GM23338 (cell line): ENCODE results near the gene DHRS13. TPM values are rescaled to one million over a fixed set of nuclear protein-coding genes. Genes with fewer than 3 reads are reported as not detected.

Source experiments
- ATAC-seq: fragments of 200-7000 bp; cut with Tn5 transposase; 3 replicates; pipeline ENCODE4 v1.9.1; 2020
- DNase-seq: peaks from one replicate; pipeline ENCODE4 v3.0.0-alpha.2; 2015; ENCODE audit warnings: low spot score
- H2AFZ ChIP-seq: fragments of 200-600 bp; sonication (generic); 2 replicates; pipeline ENCODE4 v1.8.0; 2016; ENCODE audit warnings: antibody characterized with exemption, mild to moderate bottlenecking, moderate library complexity
- H3F3A ChIP-seq: fragments of 200-600 bp; sonication (generic); replicated peaks from 2 replicates; pipeline ENCODE4 v1.8.0; 2017; ENCODE audit warnings: antibody characterized with exemption, mixed run types, low read depth
- H3K27ac ChIP-seq: fragments of 200-600 bp; sonication (generic); 2 replicates; pipeline ENCODE4 v1.6.1; 2016; ENCODE audit warnings: low read depth
- H3K27me3 ChIP-seq: fragments of 200-600 bp; sonication (generic); 2 replicates; pipeline ENCODE4 v1.8.0; 2016; ENCODE audit warnings: mild to moderate bottlenecking, mixed run types, moderate library complexity; ENCODE audit not compliant: insufficient read depth
- H3K36me3 ChIP-seq: fragments of 200-600 bp; sonication (generic); 2 replicates; pipeline ENCODE4 v1.8.0; 2016; ENCODE audit warnings: mild to moderate bottlenecking; ENCODE audit not compliant: insufficient read depth
- H3K4me1 ChIP-seq: fragments of 200-600 bp; sonication (generic); 2 replicates; pipeline ENCODE4 v1.8.0; 2016; ENCODE audit warnings: mild to moderate bottlenecking, moderate library complexity; ENCODE audit not compliant: insufficient read depth
- H3K4me2 ChIP-seq: fragments of 200-600 bp; sonication (generic); 2 replicates; pipeline ENCODE4 v1.7.1; 2017; ENCODE audit warnings: mixed run types
- H3K4me3 ChIP-seq: fragments of 200-600 bp; sonication (generic); 2 replicates; pipeline ENCODE4 v1.6.1; 2016; ENCODE audit warnings: mixed run types
- H3K79me2 ChIP-seq: fragments of 200-600 bp; sonication (generic); replicated peaks from 2 replicates; pipeline ENCODE4 v1.8.0; 2017; ENCODE audit warnings: mild to moderate bottlenecking; ENCODE audit not compliant: insufficient read depth
- H3K9me2 ChIP-seq: fragments of 200-600 bp; sonication (generic); 2 replicates; pipeline ENCODE4 v1.8.0; 2017; ENCODE audit not compliant: insufficient read depth
- H4K20me1 ChIP-seq: fragments of 200-600 bp; sonication (generic); replicated peaks from 2 replicates; pipeline ENCODE4 v1.8.0; 2017; ENCODE audit warnings: mild to moderate bottlenecking; ENCODE audit not compliant: insufficient read depth
- H3K27ac Mint-ChIP-seq: 2 replicates; pipeline ENCODE4 v1.8.0; 2020; ENCODE audit warnings: inconsistent platforms, mild to moderate bottlenecking, moderate library complexity, mixed read lengths
- H3K27me3 Mint-ChIP-seq: 3 replicates; pipeline ENCODE4 v1.8.0; 2022; ENCODE audit warnings: low read depth, mild to moderate bottlenecking, moderate library complexity, mixed read lengths, inconsistent platforms; ENCODE audit not compliant: insufficient read depth, poor library complexity
- H3K36me3 Mint-ChIP-seq: 3 replicates; pipeline ENCODE4 v1.8.0; 2021; ENCODE audit warnings: low read depth, mild to moderate bottlenecking, inconsistent platforms, moderate library complexity, mixed read lengths
- H3K4me1 Mint-ChIP-seq: 3 replicates; pipeline ENCODE4 v1.8.0; 2020; ENCODE audit warnings: mild to moderate bottlenecking, inconsistent platforms, mixed read lengths
- H3K4me3 Mint-ChIP-seq: 3 replicates; pipeline ENCODE4 v1.8.0; 2021; ENCODE audit warnings: moderate library complexity, mild to moderate bottlenecking, inconsistent platforms, mixed read lengths
- H3K9me3 Mint-ChIP-seq: 3 replicates; pipeline ENCODE4 v1.8.0; 2020; ENCODE audit warnings: moderate library complexity, mild to moderate bottlenecking, inconsistent platforms, mixed read lengths
- CREB1 ChIP-seq: fragments of 250-450 bp; sonication (Bioruptor Pico); IDR thresholded peaks from 2 replicates; pipeline ENCODE4 v1.5.0; 2020; ENCODE audit warnings: low read depth, mild to moderate bottlenecking, moderate library complexity
- JUNB ChIP-seq: IDR thresholded peaks from one replicate; pipeline ENCODE4 v1.6.1; 2016; ENCODE audit warnings: antibody characterized with exemption; ENCODE audit not compliant: unreplicated experiment
- NANOG ChIP-seq: IDR thresholded peaks from 2 replicates; pipeline ENCODE4 v1.6.1; 2016; ENCODE audit warnings: antibody characterized with exemption, borderline replicate concordance
- POLR2AphosphoS5 ChIP-seq: IDR thresholded peaks from 2 replicates; pipeline ENCODE4 v1.6.1; 2016; ENCODE audit warnings: antibody characterized with exemption, low read depth
- STAT1 ChIP-seq: IDR thresholded peaks from one replicate; pipeline ENCODE4 v1.6.1; 2016; ENCODE audit warnings: antibody characterized with exemption; ENCODE audit not compliant: unreplicated experiment
- ZNF331 ChIP-seq: fragments of 250-450 bp; sonication (Bioruptor Pico); IDR thresholded peaks from 2 replicates; pipeline ENCODE4 v1.5.0; 2020; ENCODE audit warnings: low read depth, mild to moderate bottlenecking, moderate library complexity
- polyA plus RNA-seq: library from polyadenylated mRNA; unstranded; fragments of >200 nt; fragmentation: Nextera tagmentation; extraction: Ambion mirVana; gene quantifications from 2 replicates; pipeline ENCODE4 v1.2.1, GENCODE V29; 2016
- total RNA-seq: library from RNA; depleted of rRNA; stranded (reverse); fragments of >200 nt; shearing (Covaris generic); gene quantifications from 2 replicates; pipeline ENCODE4 v1.2.3, GENCODE V29; 2014
- TF ChIP-seq, protein P1 (sequence below): IDR thresholded peaks from one replicate; pipeline ENCODE4 v1.6.1; 2018; ENCODE audit warnings: antibody characterized with exemption; ENCODE audit not compliant: unreplicated experiment
- TF ChIP-seq, protein P2 (sequence below): fragments of 250-450 bp; sonication (Bioruptor Pico); IDR thresholded peaks from 2 replicates; pipeline ENCODE4 v1.5.0; 2020; ENCODE audit warnings: mild to moderate bottlenecking, moderate library complexity
- TF ChIP-seq, protein P3 (sequence below), 2 experiments: fragments of 200-600 bp in 1 of 2; sonication (generic) in 1 of 2; conservative IDR thresholded peaks; 2 replicates each; pipeline versions ENCODE4 v1.5.1 to v1.6.1; 2016 to 2017; ENCODE audit warnings: antibody characterized with exemption in 2 of 2, low read depth in 2 of 2, mild to moderate bottlenecking in 2 of 2, moderate library complexity in 1 of 2

The DHRS13 gene
- total and polyA plus RNA-seq, 2 experiments from 2014 or later, result 5.4 to 34.2 TPM

DNA sequence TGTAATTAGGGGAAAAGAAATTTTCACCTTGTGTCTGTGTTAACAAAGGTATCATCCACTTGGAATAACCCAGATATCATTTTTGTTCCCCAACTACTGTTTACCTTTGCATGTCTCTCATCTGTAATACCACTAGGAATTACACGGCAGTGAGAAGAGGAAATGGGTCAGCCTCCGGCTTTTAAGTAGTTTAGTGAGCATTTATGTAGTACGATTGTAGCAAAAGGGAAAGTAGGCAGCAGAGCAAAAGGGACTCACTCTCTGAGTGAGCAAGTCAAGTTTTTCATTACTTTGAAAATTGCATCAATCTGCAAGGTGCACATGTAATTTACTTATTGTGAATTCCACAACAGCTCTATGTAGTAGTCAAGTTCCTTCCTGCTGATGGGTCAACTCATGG lies 37.3 kb upstream of the DHRS13 start (continued):
- TF ChIP-seq, protein P1, sequence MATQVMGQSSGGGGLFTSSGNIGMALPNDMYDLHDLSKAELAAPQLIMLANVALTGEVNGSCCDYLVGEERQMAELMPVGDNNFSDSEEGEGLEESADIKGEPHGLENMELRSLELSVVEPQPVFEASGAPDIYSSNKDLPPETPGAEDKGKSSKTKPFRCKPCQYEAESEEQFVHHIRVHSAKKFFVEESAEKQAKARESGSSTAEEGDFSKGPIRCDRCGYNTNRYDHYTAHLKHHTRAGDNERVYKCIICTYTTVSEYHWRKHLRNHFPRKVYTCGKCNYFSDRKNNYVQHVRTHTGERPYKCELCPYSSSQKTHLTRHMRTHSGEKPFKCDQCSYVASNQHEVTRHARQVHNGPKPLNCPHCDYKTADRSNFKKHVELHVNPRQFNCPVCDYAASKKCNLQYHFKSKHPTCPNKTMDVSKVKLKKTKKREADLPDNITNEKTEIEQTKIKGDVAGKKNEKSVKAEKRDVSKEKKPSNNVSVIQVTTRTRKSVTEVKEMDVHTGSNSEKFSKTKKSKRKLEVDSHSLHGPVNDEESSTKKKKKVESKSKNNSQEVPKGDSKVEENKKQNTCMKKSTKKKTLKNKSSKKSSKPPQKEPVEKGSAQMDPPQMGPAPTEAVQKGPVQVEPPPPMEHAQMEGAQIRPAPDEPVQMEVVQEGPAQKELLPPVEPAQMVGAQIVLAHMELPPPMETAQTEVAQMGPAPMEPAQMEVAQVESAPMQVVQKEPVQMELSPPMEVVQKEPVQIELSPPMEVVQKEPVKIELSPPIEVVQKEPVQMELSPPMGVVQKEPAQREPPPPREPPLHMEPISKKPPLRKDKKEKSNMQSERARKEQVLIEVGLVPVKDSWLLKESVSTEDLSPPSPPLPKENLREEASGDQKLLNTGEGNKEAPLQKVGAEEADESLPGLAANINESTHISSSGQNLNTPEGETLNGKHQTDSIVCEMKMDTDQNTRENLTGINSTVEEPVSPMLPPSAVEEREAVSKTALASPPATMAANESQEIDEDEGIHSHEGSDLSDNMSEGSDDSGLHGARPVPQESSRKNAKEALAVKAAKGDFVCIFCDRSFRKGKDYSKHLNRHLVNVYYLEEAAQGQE, result no peak
- TF ChIP-seq JUNB (no peak), NANOG (no peak), ZNF331 (CRISPR knock-in tag) (no peak)

DNA sequence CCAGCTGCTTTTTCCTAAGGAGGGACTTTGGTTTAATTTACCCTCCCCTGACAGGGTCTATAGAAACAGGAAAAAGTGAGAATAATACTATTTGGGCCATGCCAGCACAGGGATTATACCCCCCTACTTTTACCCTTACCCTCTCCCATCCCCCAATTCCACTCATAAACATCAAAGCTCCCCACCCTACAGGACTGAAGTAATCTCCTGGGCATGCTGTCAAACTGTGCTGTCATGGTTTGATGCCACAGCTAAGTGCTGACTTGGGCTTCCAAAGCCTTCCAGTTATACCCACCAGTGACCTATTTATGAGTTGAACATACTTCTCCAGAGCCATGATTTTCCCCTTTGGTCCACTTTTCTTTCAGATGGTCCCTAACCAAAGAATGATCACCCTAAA lies 35.7 kb upstream of the DHRS13 start:
- H3K27ac Mint-ChIP-seq, result peak overlapping the region; percentile 9; the same call in 1 of the 2 replicates
- TF ChIP-seq, protein P2, sequence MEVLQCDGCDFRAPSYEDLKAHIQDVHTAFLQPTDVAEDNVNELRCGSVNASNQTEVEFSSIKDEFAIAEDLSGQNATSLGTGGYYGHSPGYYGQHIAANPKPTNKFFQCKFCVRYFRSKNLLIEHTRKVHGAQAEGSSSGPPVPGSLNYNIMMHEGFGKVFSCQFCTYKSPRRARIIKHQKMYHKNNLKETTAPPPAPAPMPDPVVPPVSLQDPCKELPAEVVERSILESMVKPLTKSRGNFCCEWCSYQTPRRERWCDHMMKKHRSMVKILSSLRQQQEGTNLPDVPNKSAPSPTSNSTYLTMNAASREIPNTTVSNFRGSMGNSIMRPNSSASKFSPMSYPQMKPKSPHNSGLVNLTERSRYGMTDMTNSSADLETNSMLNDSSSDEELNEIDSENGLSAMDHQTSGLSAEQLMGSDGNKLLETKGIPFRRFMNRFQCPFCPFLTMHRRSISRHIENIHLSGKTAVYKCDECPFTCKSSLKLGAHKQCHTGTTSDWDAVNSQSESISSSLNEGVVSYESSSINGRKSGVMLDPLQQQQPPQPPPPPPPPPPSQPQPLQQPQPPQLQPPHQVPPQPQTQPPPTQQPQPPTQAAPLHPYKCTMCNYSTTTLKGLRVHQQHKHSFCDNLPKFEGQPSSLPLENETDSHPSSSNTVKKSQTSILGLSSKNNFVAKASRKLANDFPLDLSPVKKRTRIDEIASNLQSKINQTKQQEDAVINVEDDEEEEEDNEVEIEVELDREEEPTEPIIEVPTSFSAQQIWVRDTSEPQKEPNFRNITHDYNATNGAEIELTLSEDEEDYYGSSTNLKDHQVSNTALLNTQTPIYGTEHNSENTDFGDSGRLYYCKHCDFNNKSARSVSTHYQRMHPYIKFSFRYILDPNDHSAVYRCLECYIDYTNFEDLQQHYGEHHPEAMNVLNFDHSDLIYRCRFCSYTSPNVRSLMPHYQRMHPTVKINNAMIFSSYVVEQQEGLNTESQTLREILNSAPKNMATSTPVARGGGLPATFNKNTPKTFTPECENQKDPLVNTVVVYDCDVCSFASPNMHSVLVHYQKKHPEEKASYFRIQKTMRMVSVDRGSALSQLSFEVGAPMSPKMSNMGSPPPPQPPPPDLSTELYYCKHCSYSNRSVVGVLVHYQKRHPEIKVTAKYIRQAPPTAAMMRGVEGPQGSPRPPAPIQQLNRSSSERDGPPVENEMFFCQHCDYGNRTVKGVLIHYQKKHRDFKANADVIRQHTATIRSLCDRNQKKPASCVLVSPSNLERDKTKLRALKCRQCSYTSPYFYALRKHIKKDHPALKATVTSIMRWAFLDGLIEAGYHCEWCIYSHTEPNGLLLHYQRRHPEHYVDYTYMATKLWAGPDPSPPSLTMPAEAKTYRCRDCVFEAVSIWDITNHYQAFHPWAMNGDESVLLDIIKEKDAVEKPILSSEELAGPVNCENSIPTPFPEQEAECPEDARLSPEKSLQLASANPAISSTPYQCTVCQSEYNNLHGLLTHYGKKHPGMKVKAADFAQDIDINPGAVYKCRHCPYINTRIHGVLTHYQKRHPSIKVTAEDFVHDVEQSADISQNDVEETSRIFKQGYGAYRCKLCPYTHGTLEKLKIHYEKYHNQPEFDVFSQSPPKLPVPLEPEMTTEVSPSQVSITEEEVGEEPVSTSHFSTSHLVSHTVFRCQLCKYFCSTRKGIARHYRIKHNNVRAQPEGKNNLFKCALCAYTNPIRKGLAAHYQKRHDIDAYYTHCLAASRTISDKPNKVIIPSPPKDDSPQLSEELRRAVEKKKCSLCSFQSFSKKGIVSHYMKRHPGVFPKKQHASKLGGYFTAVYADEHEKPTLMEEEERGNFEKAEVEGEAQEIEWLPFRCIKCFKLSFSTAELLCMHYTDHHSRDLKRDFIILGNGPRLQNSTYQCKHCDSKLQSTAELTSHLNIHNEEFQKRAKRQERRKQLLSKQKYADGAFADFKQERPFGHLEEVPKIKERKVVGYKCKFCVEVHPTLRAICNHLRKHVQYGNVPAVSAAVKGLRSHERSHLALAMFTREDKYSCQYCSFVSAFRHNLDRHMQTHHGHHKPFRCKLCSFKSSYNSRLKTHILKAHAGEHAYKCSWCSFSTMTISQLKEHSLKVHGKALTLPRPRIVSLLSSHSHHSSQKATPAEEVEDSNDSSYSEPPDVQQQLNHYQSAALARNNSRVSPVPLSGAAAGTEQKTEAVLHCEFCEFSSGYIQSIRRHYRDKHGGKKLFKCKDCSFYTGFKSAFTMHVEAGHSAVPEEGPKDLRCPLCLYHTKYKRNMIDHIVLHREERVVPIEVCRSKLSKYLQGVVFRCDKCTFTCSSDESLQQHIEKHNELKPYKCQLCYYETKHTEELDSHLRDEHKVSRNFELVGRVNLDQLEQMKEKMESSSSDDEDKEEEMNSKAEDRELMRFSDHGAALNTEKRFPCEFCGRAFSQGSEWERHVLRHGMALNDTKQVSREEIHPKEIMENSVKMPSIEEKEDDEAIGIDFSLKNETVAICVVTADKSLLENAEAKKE (CRISPR knock-in tag), result no peak
- TF ChIP-seq, protein P1, result no peak
- TF ChIP-seq POLR2AphosphoS5 (no peak), CREB1 (no peak), STAT1 (no peak)
- TF ChIP-seq, protein P3, sequence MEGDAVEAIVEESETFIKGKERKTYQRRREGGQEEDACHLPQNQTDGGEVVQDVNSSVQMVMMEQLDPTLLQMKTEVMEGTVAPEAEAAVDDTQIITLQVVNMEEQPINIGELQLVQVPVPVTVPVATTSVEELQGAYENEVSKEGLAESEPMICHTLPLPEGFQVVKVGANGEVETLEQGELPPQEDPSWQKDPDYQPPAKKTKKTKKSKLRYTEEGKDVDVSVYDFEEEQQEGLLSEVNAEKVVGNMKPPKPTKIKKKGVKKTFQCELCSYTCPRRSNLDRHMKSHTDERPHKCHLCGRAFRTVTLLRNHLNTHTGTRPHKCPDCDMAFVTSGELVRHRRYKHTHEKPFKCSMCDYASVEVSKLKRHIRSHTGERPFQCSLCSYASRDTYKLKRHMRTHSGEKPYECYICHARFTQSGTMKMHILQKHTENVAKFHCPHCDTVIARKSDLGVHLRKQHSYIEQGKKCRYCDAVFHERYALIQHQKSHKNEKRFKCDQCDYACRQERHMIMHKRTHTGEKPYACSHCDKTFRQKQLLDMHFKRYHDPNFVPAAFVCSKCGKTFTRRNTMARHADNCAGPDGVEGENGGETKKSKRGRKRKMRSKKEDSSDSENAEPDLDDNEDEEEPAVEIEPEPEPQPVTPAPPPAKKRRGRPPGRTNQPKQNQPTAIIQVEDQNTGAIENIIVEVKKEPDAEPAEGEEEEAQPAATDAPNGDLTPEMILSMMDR (conservative IDR thresholded peaks at IDR 0.05; ENCODE audit: low read depth in 2 of 2), result no peak

More for the DNA sequence above, 35.7 kb upstream of the DHRS13 start:
- Mint-ChIP-seq H3K27me3 (no peaks in the 10 kb centered on the region), H3K9me3 (no peaks in the 10 kb centered on the region), H3K4me3 (no peak overlapping the region), H3K4me1 (peaks cover 58% of the 10 kb centered on the region), H3K36me3 (peaks cover 25% of the 10 kb centered on the region)
- peaks cover 73% of the 10 kb centered on the region for H4K20me1 ChIP-seq
- H3F3A ChIP-seq, result peaks cover 13% of the 10 kb centered on the region
- no peaks in the 10 kb centered on the region for H3K27me3 ChIP-seq
- H3K27ac ChIP-seq, result no peak overlapping the region
- H3K79me2 ChIP-seq, result peaks cover 100% of the 10 kb centered on the region
- DNase-seq (no peak), ATAC-seq (no peak)
- no peak overlapping the region for H2AFZ ChIP-seq
- peaks cover 55% of the 10 kb centered on the region for H3K4me1 ChIP-seq
- H3K4me3 ChIP-seq, result no peak overlapping the region
- no peak overlapping the region for H3K4me2 ChIP-seq
- H3K9me2 ChIP-seq, result no peaks in the 10 kb centered on the region
- peaks cover 9% of the 10 kb centered on the region; the same call in 1 of the 2 replicates for H3K36me3 ChIP-seq
